ENCODE data around the gene AHCYL1. TPM values are rescaled to one million over a fixed set of nuclear protein-coding genes. Genes with fewer than 3 reads are reported as not detected.

The AHCYL1 gene
- total and polyA plus RNA-seq, 10 donors, result 16.2 to 65.3 (median 50.0) TPM

GRCh38 chr1:110011527-110012041 lies 27.0 kb downstream of the AHCYL1 start:
- DNase-seq, result no peak
- Histone ChIP-seq H3K36me3 (peaks cover 5 to 83% (median 58%) of the 10 kb centered on the region in 6 donors), H3K4me1 (peaks cover 0 to 30% (median 16%) of the 10 kb centered on the region in 6 donors), H3K4me3 (peak overlapping the region in 1 of 8 donors; percentile 13), H3K27ac (peak overlapping the region in 7 of 8 donors; percentile 22 to 82 (median 73)), H3K27me3 (replicated peaks in 1 of 7) (no peaks in the 10 kb centered on the region), H3K9me3 (no peaks in the 10 kb centered on the region)
- 32 to 53% (median 38%) methylated on average over 2 of the region's 2 CpGs for WGBS, 5 donors
- intact Hi-C loops (cut with DNase I; ENCODE audit: low total_unique reads), result no loop called here
- TF ChIP-seq POLR2AphosphoS5 (IDR thresholded peaks at IDR 0.05), result peak in 1 of 3 donors; percentile 9
- no peak for TF ChIP-seq POLR2A (IDR thresholded peaks at IDR 0.05)
- TF ChIP-seq CTCF (IDR thresholded peaks at IDR 0.05 in 8 of 11, conservative IDR thresholded peaks at IDR 0.05 in 3 of 11), result peak; percentile 23 to 66 (median 52)

- Histone ChIP-seq H3K27ac (peak overlapping the region; percentile 0 to 82 (median 72)), H3K27me3 (replicated peaks in 1 of 7) (no peaks in the 10 kb centered on the region), H3K4me1 (peaks cover 0 to 30% (median 16%) of the 10 kb centered on the region in 6 donors), H3K9me3 (no peaks in the 10 kb centered on the region), H3K36me3 (peaks cover 5 to 87% (median 64%) of the 10 kb centered on the region in 6 donors), H3K4me3 (peak overlapping the region in 1 of 8 donors; percentile 13)
- peak in 1 of 11 experiments; percentile 0 for TF ChIP-seq CTCF (IDR thresholded peaks at IDR 0.05 in 8 of 11, conservative IDR thresholded peaks at IDR 0.05 in 3 of 11)
- peak in 1 of 3 donors; percentile 26 for TF ChIP-seq POLR2AphosphoS5 (IDR thresholded peaks at IDR 0.05)
- TF ChIP-seq POLR2A (IDR thresholded peaks at IDR 0.05), result no peak
- WGBS, 5 donors, result 69 to 78% (median 72%) methylated on average over 6 of the region's 6 CpGs
- intact Hi-C loops (cut with DNase I; ENCODE audit: low total_unique reads), result no loop called here
- DNase-seq, result no peak
These were observed 27.7 kb downstream of the AHCYL1 start for GRCh38 chr1:110012100-110012780.

GRCh38 chr1:110017792-110018191 lies 33.2 kb downstream of the AHCYL1 start:
- Histone ChIP-seq H3K27ac (no peak overlapping the region), H3K27me3 (replicated peaks in 1 of 7) (no peaks in the 10 kb centered on the region), H3K4me3 (no peak overlapping the region), H3K4me1 (peaks cover 0 to 2% (median 0%) of the 10 kb centered on the region in 6 donors), H3K36me3 (peaks cover 9 to 100% (median 91%) of the 10 kb centered on the region in 6 donors), H3K9me3 (no peaks in the 10 kb centered on the region)
- DNase-seq, result no peak
- WGBS, 5 donors, result 95 to 100% (median 97%) methylated on average over 3 of the region's 3 CpGs
- TF ChIP-seq POLR2A (IDR thresholded peaks at IDR 0.05), result no peak
- no peak for TF ChIP-seq CTCF (IDR thresholded peaks at IDR 0.05 in 8 of 11, conservative IDR thresholded peaks at IDR 0.05 in 3 of 11)
- TF ChIP-seq POLR2AphosphoS5 (IDR thresholded peaks at IDR 0.05), result no peak
- intact Hi-C loops (cut with DNase I; ENCODE audit: low total_unique reads), result no loop called here

- intact Hi-C loops (cut with DNase I; ENCODE audit: low total_unique reads), result no loop called here
- no peaks in the 10 kb centered on the region for H3K4me1 ChIP-seq
- H3K27ac ChIP-seq, result no peak overlapping the region
- TF ChIP-seq POLR2A (IDR thresholded peaks at IDR 0.05) (no peak), CTCF (IDR thresholded peaks at IDR 0.05 in 8 of 11, conservative IDR thresholded peaks at IDR 0.05 in 3 of 11) (no peak), POLR2AphosphoS5 (IDR thresholded peaks at IDR 0.05) (no peak)
- WGBS, 5 donors, result 95 to 98% (median 97%) methylated on average over 9 of the region's 9 CpGs
- peaks cover 11 to 100% (median 92%) of the 10 kb centered on the region in 6 donors for H3K36me3 ChIP-seq
- no peak overlapping the region for H3K4me3 ChIP-seq
- no peaks in the 10 kb centered on the region for H3K9me3 ChIP-seq
- DNase-seq, result no peak
- no peaks in the 10 kb centered on the region for H3K27me3 ChIP-seq (replicated peaks in 1 of 7)
These were observed 33.8 kb downstream of the AHCYL1 start for GRCh38 chr1:110018396-110018795.
